ENCODE results near the gene LMTK3.

GRCh38 chr19:48510421-48511268 is 990 bp downstream of the LMTK3 start:
- TF ChIP-seq CTCF (IDR thresholded peaks at IDR 0.05) (no peak), POLR2A (IDR thresholded peaks at IDR 0.05) (no peak)
